ENCODE measurements around the gene GAS2L1. TPM values are rescaled to one million over a fixed set of nuclear protein-coding genes. Genes with fewer than 3 reads are reported as not detected.
A peak's percentile ranks its signal among the peaks of the same experiment; 100 is the strongest.

GAS2L1 gene
- polyA plus RNA-seq, 1 donor (not counting 4 experiments of a cell fraction or from before 2014, with no cell fraction given): 11.3 TPM

DNA sequence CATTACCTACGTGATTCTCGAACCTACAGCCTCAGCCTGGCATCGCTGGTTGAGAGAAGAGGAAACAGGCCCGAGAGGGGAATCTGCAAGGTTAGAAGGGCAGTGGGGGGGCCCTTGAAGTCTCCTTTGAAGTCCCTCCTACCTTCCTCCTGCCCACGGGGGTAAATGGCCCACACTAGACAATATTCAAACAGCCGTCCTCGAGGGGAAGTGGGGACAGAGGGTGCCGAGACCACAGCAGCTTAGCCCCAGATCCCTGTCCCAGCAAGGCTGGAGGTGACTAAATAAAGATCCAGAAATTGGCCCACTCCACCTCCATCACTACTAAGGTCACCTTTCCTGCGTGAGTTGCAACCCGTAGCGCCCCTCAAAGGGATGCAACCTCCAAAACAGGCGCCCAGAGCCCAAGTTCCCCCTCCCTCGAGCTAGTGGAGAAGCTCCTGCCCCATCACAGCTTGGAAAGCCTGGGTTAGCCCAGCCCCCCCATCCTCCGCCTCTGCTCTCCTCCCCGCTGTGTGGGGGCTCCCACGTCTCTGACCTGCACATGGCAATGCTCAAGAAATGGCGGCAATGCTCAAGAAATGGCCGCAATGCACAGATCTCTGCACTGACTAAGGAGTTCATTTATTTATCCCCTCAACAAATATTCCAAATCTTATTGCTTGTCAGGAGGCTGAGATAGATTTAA is 9.8 kb downstream of the GAS2L1 start:
- Histone ChIP-seq H3K36me3 (ENCODE audit: control insufficient read depth in 2 of 2, extremely low read depth in 1 of 2, insufficient read depth in 2 of 2, low read length in 2 of 2) (peaks cover 5 to 8% of the 10 kb centered on the region in 2 experiments), H3K79me2 (ENCODE audit: control insufficient read depth, insufficient read depth, low read length) (no peaks in the 10 kb centered on the region), H3K9me3 (ENCODE audit: control insufficient read depth, low read depth, low read length) (no peaks in the 10 kb centered on the region), H3K27me3 (ENCODE audit: control insufficient read depth, extremely low read depth, insufficient read depth, low read length) (peaks cover 42% of the 10 kb centered on the region), H3K9ac (ENCODE audit: control insufficient read depth, extremely low read depth, insufficient read depth, low read length) (no peak overlapping the region), H3K27ac (ENCODE audit: control insufficient read depth, insufficient read depth, low read length) (no peak overlapping the region), H3K4me3 (ENCODE audit: control insufficient read depth in 2 of 3, extremely low read depth in 1 of 3, insufficient read depth in 2 of 3, low read depth in 1 of 3, low read length in 3 of 3) (no peak overlapping the region), H3K4me1 (ENCODE audit: control insufficient read depth, extremely low read depth, insufficient read depth, low read length) (peaks cover 9% of the 10 kb centered on the region), H3K9me1 (ENCODE audit: control insufficient read depth, extremely low read depth, insufficient read depth, low read length) (no peaks in the 10 kb centered on the region), H2AFZ (ENCODE audit: control insufficient read depth, low read length) (no peak overlapping the region), H3K4me2 (ENCODE audit: control insufficient read depth, extremely low read depth, insufficient read depth, low read depth, low read length) (no peak overlapping the region), H4K20me1 (ENCODE audit: control insufficient read depth, extremely low read depth, insufficient read depth, low read length) (peaks cover 4% of the 10 kb centered on the region)
- FAIRE-seq (no peak), DNase-seq (ENCODE audit: low read depth, low spot score) (no peak)
- no peak for TF ChIP-seq CTCF (optimal IDR thresholded peaks at IDR 0.05 in 1 of 3, IDR thresholded peaks at IDR 0.05 in 1 of 3, conservative IDR thresholded peaks at IDR 0.05 in 1 of 3; ENCODE audit: extremely low read depth in 1 of 3, insufficient read depth in 2 of 3, low read length in 3 of 3)
- TF ChIP-seq EZH2 (IDR thresholded peaks at IDR 0.05; ENCODE audit: low read length): peak; percentile 37
- dilution Hi-C loops (cut with MboI; ENCODE audit: extremely low pct_ligation_motif_present, low sequenced_read_pairs): no loop called here

GRCh38 chr22:29317827-29318454 is 11.5 kb downstream of the GAS2L1 start:
- Histone ChIP-seq H3K4me1 (ENCODE audit: control insufficient read depth, extremely low read depth, insufficient read depth, low read length) (peaks cover 7% of the 10 kb centered on the region), H3K27me3 (ENCODE audit: control insufficient read depth, extremely low read depth, insufficient read depth, low read length) (peaks cover 42% of the 10 kb centered on the region), H4K20me1 (ENCODE audit: control insufficient read depth, extremely low read depth, insufficient read depth, low read length) (no peaks in the 10 kb centered on the region), H3K4me2 (ENCODE audit: control insufficient read depth, extremely low read depth, insufficient read depth, low read depth, low read length) (no peak overlapping the region), H3K36me3 (ENCODE audit: control insufficient read depth in 2 of 2, extremely low read depth in 1 of 2, insufficient read depth in 2 of 2, low read length in 2 of 2) (no peaks in the 10 kb centered on the region), H3K4me3 (ENCODE audit: control insufficient read depth in 2 of 3, extremely low read depth in 1 of 3, insufficient read depth in 2 of 3, low read depth in 1 of 3, low read length in 3 of 3) (no peak overlapping the region), H3K9me3 (ENCODE audit: control insufficient read depth, low read depth, low read length) (no peaks in the 10 kb centered on the region), H3K9ac (ENCODE audit: control insufficient read depth, extremely low read depth, insufficient read depth, low read length) (no peak overlapping the region), H3K9me1 (ENCODE audit: control insufficient read depth, extremely low read depth, insufficient read depth, low read length) (no peaks in the 10 kb centered on the region), H3K27ac (ENCODE audit: control insufficient read depth, insufficient read depth, low read length) (no peak overlapping the region), H2AFZ (ENCODE audit: control insufficient read depth, low read length) (no peak overlapping the region), H3K79me2 (ENCODE audit: control insufficient read depth, insufficient read depth, low read length) (no peaks in the 10 kb centered on the region)
- FAIRE-seq: no peak
- no peak for TF ChIP-seq EZH2 (IDR thresholded peaks at IDR 0.05; ENCODE audit: low read length)
- TF ChIP-seq CTCF (optimal IDR thresholded peaks at IDR 0.05 in 1 of 3, IDR thresholded peaks at IDR 0.05 in 1 of 3, conservative IDR thresholded peaks at IDR 0.05 in 1 of 3; ENCODE audit: extremely low read depth in 1 of 3, insufficient read depth in 2 of 3, low read length in 3 of 3): no peak
- dilution Hi-C loops (cut with MboI; ENCODE audit: extremely low pct_ligation_motif_present, low sequenced_read_pairs): no loop called here
- no peak for DNase-seq (ENCODE audit: low read depth, low spot score)
